GM12865 (cell line): ENCODE measurements around the gene HMGN4.

Experiments
- DNase-seq: peaks from one replicate; pipeline ENCODE4 v3.0.0; 2010; ENCODE audit warnings: low read depth
- H3K4me3 ChIP-seq: 2 replicates; pipeline ENCODE4 v1.5.1; 2011; ENCODE audit warnings: mild to moderate bottlenecking, low read depth, low read length, control low read depth
- CTCF ChIP-seq: IDR thresholded peaks from 2 replicates; pipeline ENCODE4 v1.5.1; 2011; ENCODE audit warnings: low read length, control low read depth, low read depth, inconsistent platforms; ENCODE audit not compliant: insufficient read depth; ENCODE audit errors: missing control alignments

Gene HMGN4

DNA sequence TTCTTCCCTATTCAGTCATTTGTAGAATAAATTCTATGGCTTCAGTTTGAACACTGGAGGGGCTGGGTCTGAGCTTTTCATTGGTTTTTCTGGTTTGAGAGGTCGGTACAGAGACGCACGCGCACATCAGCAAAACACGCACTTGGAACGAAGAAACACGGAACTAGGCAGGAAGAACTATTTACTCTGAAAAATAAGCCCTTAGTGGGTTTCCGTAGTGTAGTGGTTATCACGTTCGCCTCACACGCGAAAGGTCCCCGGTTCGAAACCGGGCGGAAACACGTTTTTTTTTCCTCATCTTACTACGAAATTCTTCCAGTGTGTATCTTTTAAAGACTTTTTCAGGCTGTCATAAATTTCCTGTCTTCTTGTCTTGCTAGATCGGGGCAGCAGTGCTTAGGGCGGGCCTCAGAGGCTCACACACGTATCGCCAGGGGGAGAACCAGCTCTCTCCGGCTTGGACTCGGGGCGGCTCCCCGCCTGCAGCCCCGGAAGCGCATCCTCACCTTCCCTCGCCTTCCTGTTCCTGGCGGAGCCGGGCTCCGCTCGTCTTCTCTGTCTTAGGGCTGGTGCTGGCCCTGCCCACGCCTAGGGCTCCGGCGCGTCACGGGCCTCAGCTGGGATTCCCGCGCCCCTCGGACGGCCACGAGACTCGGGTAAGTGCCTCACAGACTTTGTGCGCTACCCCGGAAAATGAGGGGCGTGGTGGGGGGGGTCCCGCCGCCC lies at the start of gene HMGN4:
Gene HMGN4, plus strand, starts transcription at position 521 of the 726 bp plus-strand sequence. CDS start 6,841 bp downstream, outside the sequence.
- no peak for TF ChIP-seq CTCF
- DNase-seq, result peak; percentile 94
- peak within 1 kb of the TSS; percentile 93 for H3K4me3 ChIP-seq

DNA sequence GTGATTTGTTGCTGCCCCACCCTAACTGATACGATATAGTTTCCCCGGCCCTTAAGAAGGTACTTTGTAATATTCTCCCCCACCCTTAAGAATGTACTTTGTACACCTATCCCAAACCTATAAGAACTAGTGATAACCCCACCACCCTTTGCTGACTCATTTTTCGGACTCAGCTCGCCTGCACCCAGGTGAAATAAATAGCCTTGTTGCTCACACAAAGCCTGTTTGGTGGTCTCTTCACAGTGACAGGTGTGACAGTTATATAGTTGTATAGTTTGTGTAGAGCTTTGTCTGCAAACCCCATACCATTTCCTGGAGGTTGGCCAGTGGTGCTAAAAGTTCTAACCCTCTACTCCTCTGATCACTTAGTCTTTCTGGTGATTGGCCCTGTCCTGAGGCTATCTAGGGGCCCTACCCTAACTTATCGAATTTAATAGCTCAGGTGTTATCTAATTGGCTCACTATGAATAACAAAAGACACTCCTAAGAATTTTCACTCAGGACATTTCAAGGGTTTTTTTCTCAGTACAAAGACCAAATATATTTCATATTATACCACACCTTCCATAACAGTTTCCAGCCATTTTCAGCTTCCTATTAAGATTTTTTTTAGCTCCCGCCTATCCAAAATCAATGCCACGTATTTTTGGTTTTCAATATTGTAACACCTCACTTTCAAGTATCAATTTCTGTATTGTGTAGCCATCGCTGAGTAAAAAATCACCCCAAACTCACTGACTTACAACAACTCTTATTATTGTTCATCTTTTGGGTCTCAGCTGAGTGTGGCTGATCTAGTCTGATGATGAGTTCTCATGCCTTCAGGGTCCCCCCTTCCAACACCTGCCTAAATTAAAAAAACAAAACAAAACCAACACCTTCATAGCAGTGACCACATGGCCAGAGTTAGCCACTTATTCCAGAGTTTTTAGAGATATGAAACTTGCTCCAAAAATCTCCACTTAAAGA lies 47.9 kb upstream of the HMGN4 start:
- no peak for DNase-seq
- H3K4me3 ChIP-seq, result no peak overlapping the region
- no peak for TF ChIP-seq CTCF

DNA sequence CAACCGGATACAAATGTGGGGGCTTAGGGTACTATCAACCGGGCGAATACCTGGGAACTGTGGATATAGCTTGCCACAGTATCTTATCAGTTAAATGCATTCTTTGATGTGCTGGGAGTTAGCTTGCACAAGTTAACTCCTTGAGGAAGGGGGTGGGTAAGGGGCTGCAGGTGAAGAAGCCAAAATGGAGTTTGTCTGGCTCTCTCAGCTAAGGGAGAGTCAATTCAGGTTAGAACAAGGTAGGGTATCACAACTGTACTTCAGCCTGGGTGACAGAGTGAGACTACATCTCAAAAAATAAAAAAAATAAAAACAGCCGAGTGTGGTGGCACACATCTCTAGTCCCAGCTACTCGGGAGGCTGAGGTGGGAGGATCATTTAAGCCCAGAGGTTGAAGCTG lies 46.6 kb upstream of the HMGN4 start:
- TF ChIP-seq CTCF, result no peak
- H3K4me3 ChIP-seq, result no peak overlapping the region
- DNase-seq, result no peak

DNA sequence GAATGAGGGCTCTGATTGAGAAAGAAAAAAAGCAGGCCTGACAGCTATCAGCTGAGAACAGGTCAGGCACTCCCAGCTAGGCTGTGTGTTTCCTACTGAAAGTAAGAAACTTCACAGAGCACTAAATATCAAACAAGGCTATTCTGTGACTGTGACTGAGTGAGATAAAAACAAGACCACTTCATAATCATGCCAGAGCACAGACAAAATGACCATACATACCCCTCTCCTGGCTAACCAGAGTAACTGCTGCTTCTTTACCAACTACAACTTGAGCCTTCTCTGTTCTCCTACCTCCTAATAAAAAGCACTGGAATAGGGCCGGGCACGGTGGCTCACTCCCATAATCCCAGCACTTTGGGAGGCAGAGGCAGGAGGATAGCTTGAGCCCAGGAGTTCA lies 44.9 kb upstream of the HMGN4 start:
- peak; percentile 62 for DNase-seq
- TF ChIP-seq CTCF, result peak; percentile 48
- no peak overlapping the region for H3K4me3 ChIP-seq

GRCh38 chr6:26494117-26494516 lies 44.0 kb upstream of the HMGN4 start:
- DNase-seq, result no peak
- H3K4me3 ChIP-seq, result no peak overlapping the region
- no peak for TF ChIP-seq CTCF

GRCh38 chr6:26495281-26495680 lies 42.9 kb upstream of the HMGN4 start:
- no peak overlapping the region for H3K4me3 ChIP-seq
- TF ChIP-seq CTCF, result no peak
- DNase-seq, result no peak
